H1 (cell line): Measurements from ENCODE around the gene ENO4. TPM values are rescaled to one million over a fixed set of nuclear protein-coding genes. Genes with fewer than 3 reads are reported as not detected.
A peak's percentile ranks its signal among the peaks of the same experiment; 100 is the strongest.

Experiments
- BACH1 ChIP-seq: IDR thresholded peaks from 2 replicates; pipeline ENCODE4 v1.6.1; 2012; ENCODE audit warnings: low read length, improper control_type of control experiment
- CHD1 ChIP-seq: IDR thresholded peaks from 2 replicates; pipeline ENCODE4 v1.6.1; 2012; ENCODE audit warnings: low read depth, low read length, improper control_type of control experiment
- CTBP2 ChIP-seq: IDR thresholded peaks from 2 replicates; pipeline ENCODE4 v1.7.0; 2011; ENCODE audit warnings: borderline replicate concordance, mild to moderate bottlenecking, moderate library complexity, mixed read lengths, low read length; ENCODE audit not compliant: insufficient read depth, insufficient read length
- HDAC2 ChIP-seq, 2 experiments: fragments of 300-600 bp in 1 of 2; sonication (generic) in 1 of 2; IDR thresholded peaks; 2 replicates each; pipeline ENCODE4 v1.6.1; 2011 to 2012; ENCODE audit warnings: low read depth in 2 of 2, low read length in 2 of 2, mild to moderate bottlenecking in 2 of 2, moderate library complexity in 2 of 2, borderline replicate concordance in 1 of 2, inconsistent platforms in 1 of 2
- JUN ChIP-seq: IDR thresholded peaks from 2 replicates; pipeline ENCODE4 v1.6.1; 2011; ENCODE audit warnings: low read depth, mild to moderate bottlenecking, improper control_type of control experiment, low read length
- JUND ChIP-seq: IDR thresholded peaks from 2 replicates; pipeline ENCODE4 v1.6.1; 2011; ENCODE audit warnings: mild to moderate bottlenecking, improper control_type of control experiment, low read length
- KDM4A ChIP-seq: IDR thresholded peaks from one replicate; pipeline ENCODE4 v1.7.1; 2012; ENCODE audit warnings: low read depth, mild to moderate bottlenecking, moderate library complexity, low read length, inconsistent platforms; ENCODE audit not compliant: severe bottlenecking
- MAFK ChIP-seq: IDR thresholded peaks from 2 replicates; pipeline ENCODE4 v1.6.1; 2012; ENCODE audit warnings: low read depth, mild to moderate bottlenecking, improper control_type of control experiment, low read length
- POLR2AphosphoS5 ChIP-seq: IDR thresholded peaks from 2 replicates; pipeline ENCODE4 v1.6.1; 2011; ENCODE audit warnings: low read depth, low read length
- RAD21 ChIP-seq, 2 experiments: IDR thresholded peaks in 1 of 2; conservative IDR thresholded peaks in 1 of 2; 2 replicates each; pipeline ENCODE4 v1.6.1; 2011; ENCODE audit warnings: low read depth in 2 of 2, low read length in 2 of 2, improper control_type of control experiment in 1 of 2, inconsistent platforms in 1 of 2, mild to moderate bottlenecking in 1 of 2, moderate library complexity in 1 of 2
- polyA plus RNA-seq, 7 experiments: library from polyadenylated mRNA; depleted of rRNA in 3 of 7; stranded (reverse) in 5 of 7; unstranded in 2 of 7; fragments of >200 nt in 5 of 7; fragments of 200-250 nt in 2 of 7; gene quantifications; 1 replicate in 5 of 7; 2 replicates in 1 of 7; 4 replicates in 1 of 7; pipeline versions ENCODE4 v1.2.1 to v1.2.3, GENCODE V29; 2011 to 2013; ENCODE audit warnings: missing spikeins in 2 of 7, mixed read lengths in 2 of 7
- total RNA-seq: library from RNA; stranded (reverse); fragmentation: NEBNext Ultra II Directional; extraction: Animal tissue kit (Norgen Biotek cat#: 25700); gene quantifications from 2 replicates; pipeline ENCODE4 v1.2.1, GENCODE V29; 2021
- TF ChIP-seq, protein P1 (sequence below): IDR thresholded peaks from 2 replicates; pipeline ENCODE4 v1.6.1; 2012; ENCODE audit warnings: inconsistent platforms
- TF ChIP-seq, protein P2 (sequence below): IDR thresholded peaks from 2 replicates; pipeline ENCODE4 v1.6.1; 2011; ENCODE audit warnings: low read depth, mild to moderate bottlenecking, low read length; ENCODE audit not compliant: insufficient read depth

The ENO4 gene
- total and polyA plus RNA-seq, 2 of the 8 experiments (the other 6 are each of a cell fraction or from before 2014, with no cell fraction given), result 0.77 TPM; not detected in 1

DNA sequence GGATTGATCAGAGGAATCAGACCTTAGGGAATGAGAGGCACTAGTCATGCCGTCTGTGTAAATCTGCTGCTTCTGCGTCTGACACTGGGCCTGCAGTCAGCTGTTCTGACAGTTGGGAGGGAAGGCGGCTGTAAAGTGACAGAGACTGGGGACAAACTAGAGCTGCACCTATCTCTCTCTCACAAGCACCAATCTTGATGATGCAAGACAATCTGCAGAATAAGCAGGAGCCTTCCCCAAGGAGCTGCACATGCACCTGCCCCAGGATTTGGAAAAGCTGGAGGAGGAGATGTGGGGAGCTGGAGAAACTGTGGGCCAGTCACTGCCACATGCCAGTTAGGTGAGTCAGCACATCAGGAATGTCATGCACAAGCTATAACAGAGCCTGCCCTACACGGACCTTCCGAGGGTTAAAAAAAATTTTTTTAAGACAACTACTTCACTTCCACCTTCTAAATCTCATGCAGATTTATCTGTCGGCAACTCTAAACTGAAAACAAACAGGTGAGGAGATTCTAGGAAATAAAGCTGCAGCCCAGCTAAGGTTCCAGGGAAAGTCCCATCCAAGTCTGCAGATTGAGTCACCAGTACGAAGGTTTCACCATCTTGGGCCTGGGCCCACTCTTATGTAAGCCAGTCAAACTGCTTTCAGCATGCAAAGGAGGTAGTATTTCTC lies 39.2 kb downstream of the ENO4 start (continued):
- TF ChIP-seq, protein P1, sequence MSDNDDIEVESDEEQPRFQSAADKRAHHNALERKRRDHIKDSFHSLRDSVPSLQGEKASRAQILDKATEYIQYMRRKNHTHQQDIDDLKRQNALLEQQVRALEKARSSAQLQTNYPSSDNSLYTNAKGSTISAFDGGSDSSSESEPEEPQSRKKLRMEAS, result peak; percentile 24; the same call in 1 of the 2 replicates
- TF ChIP-seq KDM4A (no peak), BACH1 (peak; percentile 60; the same call in 1 of the 2 replicates), JUND (peak; percentile 97), JUN (peak; percentile 91), POLR2AphosphoS5 (no peak), HDAC2 (IDR thresholded peaks at IDR 0.05; ENCODE audit: borderline replicate concordance in 1 of 2, low read depth in 2 of 2, low read length in 2 of 2) (no peak), MAFK (peak; percentile 40; the same call in 1 of the 2 replicates), CHD1 (no peak), CTBP2 (no peak), RAD21 (IDR thresholded peaks at IDR 0.05 in 1 of 2, conservative IDR thresholded peaks at IDR 0.05 in 1 of 2; ENCODE audit: low read depth in 2 of 2, low read length in 2 of 2) (no peak)
- TF ChIP-seq, protein P2, sequence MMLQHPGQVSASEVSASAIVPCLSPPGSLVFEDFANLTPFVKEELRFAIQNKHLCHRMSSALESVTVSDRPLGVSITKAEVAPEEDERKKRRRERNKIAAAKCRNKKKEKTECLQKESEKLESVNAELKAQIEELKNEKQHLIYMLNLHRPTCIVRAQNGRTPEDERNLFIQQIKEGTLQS, result peak; percentile 62; the same call in 1 of the 2 replicates
